Measurements from ENCODE around the gene MKI67.

Gene MKI67

GRCh38 chr10:128102480-128103228 lies 23.6 kb downstream of the MKI67 start:
- no peak overlapping the region for H3K27ac ChIP-seq
- H3K36me3 ChIP-seq (replicated peaks), result peaks cover 2% of the 10 kb centered on the region

GRCh38 chr10:128101901-128102300 lies 24.3 kb downstream of the MKI67 start:
- Histone ChIP-seq H3K36me3 (replicated peaks) (peaks cover 2% of the 10 kb centered on the region), H3K27ac (no peak overlapping the region), H3K27me3 (replicated peaks) (no peaks in the 10 kb centered on the region), H3K4me3 (ENCODE audit: low read depth, low read length) (no peak overlapping the region)
- TF ChIP-seq CTCF (IDR thresholded peaks at IDR 0.05; ENCODE audit: low read depth, low read length, missing control alignments), result no peak
- DNase-seq, result no peak
- in situ Hi-C loops (cut with HindIII; ENCODE audit: low pct_ligation_motif_present, low sequenced_read_pairs), result no loop called here

More at GRCh38 chr10:128102480-128103228, 23.6 kb downstream of the MKI67 start:
- no peak for TF ChIP-seq CTCF (IDR thresholded peaks at IDR 0.05; ENCODE audit: low read depth, low read length, missing control alignments)
- no peak for DNase-seq
- H3K27me3 ChIP-seq (replicated peaks), result no peaks in the 10 kb centered on the region
- H3K4me3 ChIP-seq (ENCODE audit: low read depth, low read length), result no peak overlapping the region
- in situ Hi-C loops (cut with HindIII; ENCODE audit: low pct_ligation_motif_present, low sequenced_read_pairs), result no loop called here

GRCh38 chr10:128099901-128100300 lies 26.3 kb downstream of the MKI67 start:
- in situ Hi-C loops (cut with HindIII; ENCODE audit: low pct_ligation_motif_present, low sequenced_read_pairs), result no loop called here
- Histone ChIP-seq H3K27ac (no peak overlapping the region), H3K36me3 (replicated peaks) (peaks cover 2% of the 10 kb centered on the region), H3K4me3 (ENCODE audit: low read depth, low read length) (no peak overlapping the region), H3K27me3 (replicated peaks) (no peaks in the 10 kb centered on the region)
- no peak for TF ChIP-seq CTCF (IDR thresholded peaks at IDR 0.05; ENCODE audit: low read depth, low read length, missing control alignments)
- no peak for DNase-seq

GRCh38 chr10:128098631-128099030 lies 27.6 kb downstream of the MKI67 start:
- Histone ChIP-seq H3K36me3 (replicated peaks) (peaks cover under 1% of the 10 kb centered on the region), H3K27ac (no peak overlapping the region), H3K27me3 (replicated peaks) (no peaks in the 10 kb centered on the region), H3K4me3 (ENCODE audit: low read depth, low read length) (no peak overlapping the region)
- in situ Hi-C loops (cut with HindIII; ENCODE audit: low pct_ligation_motif_present, low sequenced_read_pairs), result no loop called here
- TF ChIP-seq CTCF (IDR thresholded peaks at IDR 0.05; ENCODE audit: low read depth, low read length, missing control alignments), result no peak
- DNase-seq, result no peak

- DNase-seq, result peak; percentile 9
- H3K27ac ChIP-seq, result no peak overlapping the region
- in situ Hi-C loops (cut with HindIII; ENCODE audit: low pct_ligation_motif_present, low sequenced_read_pairs), result no loop called here
- TF ChIP-seq CTCF (IDR thresholded peaks at IDR 0.05; ENCODE audit: low read depth, low read length, missing control alignments), result no peak
- no peaks in the 10 kb centered on the region for H3K36me3 ChIP-seq (replicated peaks)
- no peaks in the 10 kb centered on the region for H3K27me3 ChIP-seq (replicated peaks)
- no peak overlapping the region for H3K4me3 ChIP-seq (ENCODE audit: low read depth, low read length)
Observed at GRCh38 chr10:128097783-128098182, 28.4 kb downstream of the MKI67 start.
